ENCODE measurements around the gene TCF23. TPM values are rescaled to one million over a fixed set of nuclear protein-coding genes. Genes with fewer than 3 reads are reported as not detected.

The TCF23 gene
- total and polyA plus RNA-seq, 12 donors, result 0.05 to 0.21 (median 0.08) TPM; not detected in 2

GRCh38 chr2:27179344-27180000 lies 30.7 kb downstream of the TCF23 start:
- DNase-seq (no peak), ATAC-seq (no peak)
- 61 to 68% methylated on average over 3 of the region's 3 CpGs for WGBS, 2 donors
- H3K27ac ChIP-seq, result no peak overlapping the region
- no peak overlapping the region for H3K4me3 ChIP-seq
- H3K4me1 ChIP-seq, result peaks cover 0 to 9% (median 0%) of the 10 kb centered on the region in 9 donors
- peaks cover 0 to 37% (median 22%) of the 10 kb centered on the region in 7 donors for H3K27me3 ChIP-seq
- intact Hi-C loops (cut with DNase I), result loop anchor here in 1 of 10 donors (10.0 kb wide), 1 partner anchor 105 kb away; the partner anchor contains the start of gene TRIM54
- H3K9me3 ChIP-seq, result no peaks in the 10 kb centered on the region
- TF ChIP-seq CTCF (IDR thresholded peaks at IDR 0.05), result no peak
- no peaks in the 10 kb centered on the region for H3K36me3 ChIP-seq

DNA sequence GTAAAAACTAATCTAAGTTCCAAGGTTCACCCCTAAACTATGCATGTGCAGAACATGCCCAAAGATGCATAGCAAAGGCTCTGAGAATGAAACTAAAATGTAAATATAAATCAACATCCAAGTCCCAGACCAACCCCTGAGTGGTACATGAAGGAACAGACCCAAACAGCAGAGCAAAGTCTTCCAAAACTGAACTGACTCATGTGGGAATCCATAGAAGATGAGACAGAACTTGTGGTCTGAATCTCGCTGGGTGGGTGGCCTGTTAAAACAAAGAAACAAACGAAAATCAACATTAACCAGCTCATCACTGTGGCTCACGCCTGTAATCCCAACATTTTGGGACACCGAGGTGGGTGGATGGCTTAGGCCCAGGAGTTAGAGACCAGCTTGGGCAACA lies 33.5 kb downstream of the TCF23 start:
- WGBS, 2 donors, result 66 to 75% methylated on average over 4 of the region's 4 CpGs
- H3K27me3 ChIP-seq, result peaks cover 0 to 30% (median 22%) of the 10 kb centered on the region in 7 donors

GRCh38 chr2:27184115-27184514 lies 35.3 kb downstream of the TCF23 start:
- TF ChIP-seq CTCF (IDR thresholded peaks at IDR 0.05), result no peak
- intact Hi-C loops (cut with DNase I), result no loop called here
- ATAC-seq (peak in 5 of 8 donors; percentile 39 to 84 (median 77)), DNase-seq (peak in 1 of 2 donors; percentile 23)
- Histone ChIP-seq H3K9me3 (no peaks in the 10 kb centered on the region), H3K36me3 (no peaks in the 10 kb centered on the region), H3K27me3 (peaks cover 0 to 15% (median 8%) of the 10 kb centered on the region in 7 donors), H3K4me3 (no peak overlapping the region), H3K4me1 (peaks cover 0 to 26% (median 9%) of the 10 kb centered on the region in 9 donors), H3K27ac (peak overlapping the region in 1 of 10 donors; percentile 61)
- WGBS, 2 donors, result 61 to 63% methylated on average over 4 of the region's 4 CpGs

More for the DNA sequence above, 33.5 kb downstream of the TCF23 start:
- intact Hi-C loops (cut with DNase I), result no loop called here
- ATAC-seq, result no peak
- H3K4me3 ChIP-seq, result no peak overlapping the region
- no peaks in the 10 kb centered on the region for H3K9me3 ChIP-seq
- H3K4me1 ChIP-seq, result peaks cover 0 to 26% (median 9%) of the 10 kb centered on the region in 9 donors
- no peak overlapping the region for H3K27ac ChIP-seq
- no peaks in the 10 kb centered on the region for H3K36me3 ChIP-seq
- no peak for DNase-seq
- no peak for TF ChIP-seq CTCF (IDR thresholded peaks at IDR 0.05)

DNA sequence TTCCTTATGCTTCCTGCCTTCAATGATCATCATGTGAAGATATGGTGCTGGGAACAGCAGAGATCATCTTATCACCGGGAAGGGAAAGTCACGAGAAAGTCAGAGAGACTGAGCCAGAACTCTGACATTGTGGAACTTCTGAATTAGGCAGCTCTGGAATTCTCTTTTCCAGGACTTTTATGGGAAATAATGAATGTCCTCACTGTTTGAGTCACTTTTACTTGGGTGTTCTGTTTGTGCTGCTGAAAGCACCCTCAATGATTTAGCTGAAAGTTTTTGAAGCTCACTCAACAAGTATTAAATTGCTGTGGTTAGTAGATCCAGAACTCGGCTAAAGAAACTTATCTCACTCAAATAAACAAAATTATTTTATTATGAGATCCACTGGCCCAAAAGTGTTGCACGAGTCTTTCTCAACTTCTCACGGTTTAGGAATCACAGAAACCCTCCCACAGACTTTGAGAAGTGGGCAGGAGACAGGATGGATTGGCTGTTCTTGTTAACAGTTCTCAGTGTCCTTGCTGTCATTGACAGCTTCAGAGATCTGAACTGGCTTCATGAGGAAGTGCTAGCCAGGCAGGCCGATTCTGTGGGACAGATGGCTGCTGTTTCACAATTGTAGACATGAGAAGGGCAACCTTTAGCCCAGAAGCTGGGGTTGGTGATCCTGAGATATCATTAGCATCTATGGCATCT lies 36.7 kb downstream of the TCF23 start:
- Histone ChIP-seq H3K27me3 (peaks cover 0 to 5% (median 0%) of the 10 kb centered on the region in 7 donors), H3K36me3 (no peaks in the 10 kb centered on the region), H3K9me3 (no peaks in the 10 kb centered on the region), H3K4me3 (no peak overlapping the region), H3K27ac (peak overlapping the region in 8 of 10 donors; percentile 11 to 68 (median 45)), H3K4me1 (peaks cover 0 to 26% (median 9%) of the 10 kb centered on the region in 9 donors)
- TF ChIP-seq CTCF (IDR thresholded peaks at IDR 0.05), result no peak
- peak in 7 of 8 donors; percentile 12 to 87 (median 64) for ATAC-seq
- intact Hi-C loops (cut with DNase I), result loop anchor here in 1 of 10 donors (5.0 kb wide), 1 partner anchor 88 kb away; no protein-coding TSS in a partner anchor
- WGBS, 2 donors, result 16% methylated on average over 6 of the region's 6 CpGs
- no peak for DNase-seq
